ENCODE data around the gene SLC2A8. TPM values are rescaled to one million over a fixed set of nuclear protein-coding genes. Genes with fewer than 3 reads are reported as not detected.

SLC2A8 gene
- total and polyA plus RNA-seq, 3 donors from 2014 or later, result 62.7 to 128 (median 68.6) TPM

- 1% methylated on average over 9 of the region's 9 CpGs for WGBS, 2 donors
- H3K4me3 ChIP-seq, result peak overlapping the region; percentile 85 to 96
- intact Hi-C loops (cut with DNase I; ENCODE audit: low total_unique reads), result no loop called here
- TF ChIP-seq CTCF (IDR thresholded peaks at IDR 0.05) (no peak), POLR2A (IDR thresholded peaks at IDR 0.05) (no peak)
- peak overlapping the region; percentile 87 to 92 for H3K27ac ChIP-seq
- H3K4me1 ChIP-seq, result peaks cover 26% of the 10 kb centered on the region
- no peaks in the 10 kb centered on the region for H3K27me3 ChIP-seq
- H3K36me3 ChIP-seq (ENCODE audit: low read depth, missing control alignments), result no peaks in the 10 kb centered on the region
- no peaks in the 10 kb centered on the region for H3K9me3 ChIP-seq
- no peak for DNase-seq
Observed at GRCh38 chr9:127423476-127423933, 26.5 kb downstream of the SLC2A8 start.

GRCh38 chr9:127423934-127424675, 27.1 kb downstream of the SLC2A8 start, which contains the start of gene ZNF79:
TSS of gene ZNF79 (plus strand) at chr9:127424382. CDS start at chr9:127424788, 406 bp downstream.
- H3K4me1 ChIP-seq, result peaks cover 26% of the 10 kb centered on the region
- no peaks in the 10 kb centered on the region for H3K27me3 ChIP-seq
- TF ChIP-seq CTCF (IDR thresholded peaks at IDR 0.05) (peak in 1 of 3 experiments; percentile 3), POLR2A (IDR thresholded peaks at IDR 0.05) (no peak)
- H3K4me3 ChIP-seq, result peak within 1 kb of the TSS; percentile 85 to 96
- 0% methylated on average over 38 to 46 of the region's 54 CpGs for WGBS, 2 donors
- peak within 1 kb of the TSS; percentile 87 to 92 for H3K27ac ChIP-seq
- peak; percentile 95 for DNase-seq
- H3K9me3 ChIP-seq, result no peaks in the 10 kb centered on the region
- intact Hi-C loops (cut with DNase I; ENCODE audit: low total_unique reads), result no loop called here
- no peaks in the 10 kb centered on the region for H3K36me3 ChIP-seq (ENCODE audit: low read depth, missing control alignments)

GRCh38 chr9:127424676-127424999, 27.7 kb downstream of the SLC2A8 start:
- H3K36me3 ChIP-seq (ENCODE audit: low read depth, missing control alignments), result no peaks in the 10 kb centered on the region
- no peaks in the 10 kb centered on the region for H3K9me3 ChIP-seq
- intact Hi-C loops (cut with DNase I; ENCODE audit: low total_unique reads), result no loop called here
- peak overlapping the region; percentile 85 to 96 for H3K4me3 ChIP-seq
- peak overlapping the region; percentile 87 to 92 for H3K27ac ChIP-seq
- H3K4me1 ChIP-seq, result peaks cover 26% of the 10 kb centered on the region
- TF ChIP-seq CTCF (IDR thresholded peaks at IDR 0.05) (no peak), POLR2A (IDR thresholded peaks at IDR 0.05) (no peak)
- DNase-seq, result no peak
- no peaks in the 10 kb centered on the region for H3K27me3 ChIP-seq
- WGBS, 2 donors, result 0% methylated on average over 11 to 13 of the region's 13 CpGs

- intact Hi-C loops (cut with DNase I; ENCODE audit: low total_unique reads), result no loop called here
- DNase-seq, result no peak
- H3K36me3 ChIP-seq (ENCODE audit: low read depth, missing control alignments), result no peaks in the 10 kb centered on the region
- peaks cover 26% of the 10 kb centered on the region for H3K4me1 ChIP-seq
- no peak overlapping the region for H3K4me3 ChIP-seq
- WGBS, 2 donors, result 89 to 97% methylated on average over 2 of the region's 2 CpGs
- no peak overlapping the region for H3K27ac ChIP-seq
- H3K9me3 ChIP-seq, result no peaks in the 10 kb centered on the region
- TF ChIP-seq CTCF (IDR thresholded peaks at IDR 0.05) (no peak), POLR2A (IDR thresholded peaks at IDR 0.05) (no peak)
- no peaks in the 10 kb centered on the region for H3K27me3 ChIP-seq
Observed at GRCh38 chr9:127426756-127427155, 29.8 kb downstream of the SLC2A8 start.

- no peak for DNase-seq
- no peaks in the 10 kb centered on the region for H3K9me3 ChIP-seq
- H3K4me3 ChIP-seq, result no peak overlapping the region
- intact Hi-C loops (cut with DNase I; ENCODE audit: low total_unique reads), result no loop called here
- H3K27ac ChIP-seq, result no peak overlapping the region
- peaks cover 13% of the 10 kb centered on the region for H3K4me1 ChIP-seq
- TF ChIP-seq CTCF (IDR thresholded peaks at IDR 0.05), result no peak
- no peak for TF ChIP-seq POLR2A (IDR thresholded peaks at IDR 0.05)
- H3K36me3 ChIP-seq (ENCODE audit: low read depth, missing control alignments), result no peaks in the 10 kb centered on the region
- whole genome bisulfite sequencing, 2 donors, result 82 to 89% methylated on average over 3 of the region's 3 CpGs
- no peaks in the 10 kb centered on the region for H3K27me3 ChIP-seq
Observed at GRCh38 chr9:127428348-127428747, 31.4 kb downstream of the SLC2A8 start.
